H9 (cell line): Measurements from ENCODE around the gene TMEM123. TPM values are rescaled to one million over a fixed set of nuclear protein-coding genes. Genes with fewer than 3 reads are reported as not detected.

ENCODE experiments used
- DNase-seq: peaks from one replicate; pipeline ENCODE4 v3.0.0-alpha.2; 2017
- H2AFZ ChIP-seq: one replicate; pipeline ENCODE4 v1.6.1; 2013; ENCODE audit warnings: mild to moderate bottlenecking, low read length, control low read depth, moderate library complexity
- H2AK5ac ChIP-seq: 2 replicates; pipeline ENCODE4 v1.6.1; 2013; ENCODE audit warnings: low read length, control low read depth, mixed read lengths; ENCODE audit not compliant: insufficient read length
- H2BK120ac ChIP-seq: one replicate; pipeline ENCODE4 v1.6.1; 2013; ENCODE audit warnings: low read depth, mild to moderate bottlenecking, low read length, control low read depth, inconsistent platforms; ENCODE audit not compliant: poor library complexity, severe bottlenecking
- H2BK12ac ChIP-seq: 2 replicates; pipeline ENCODE4 v1.6.1; 2013; ENCODE audit warnings: low read length, control low read depth, mixed read lengths, low read depth; ENCODE audit not compliant: insufficient read length
- H2BK15ac ChIP-seq: 2 replicates; pipeline ENCODE4 v1.6.1; 2013; ENCODE audit warnings: low read depth, low read length, control low read depth
- H2BK20ac ChIP-seq: one replicate; pipeline ENCODE4 v1.6.1; 2013; ENCODE audit warnings: low read depth, mild to moderate bottlenecking, low read length, control low read depth, inconsistent platforms; ENCODE audit not compliant: poor library complexity, severe bottlenecking
- H2BK5ac ChIP-seq: 2 replicates; pipeline ENCODE4 v1.6.1; 2013; ENCODE audit warnings: low read length, control low read depth, mixed read lengths; ENCODE audit not compliant: insufficient read length
- H3K14ac ChIP-seq: 2 replicates; pipeline ENCODE4 v1.6.1; 2013; ENCODE audit warnings: low read length, control low read depth; ENCODE audit not compliant: insufficient read depth
- H3K18ac ChIP-seq: 2 replicates; pipeline ENCODE4 v1.6.1; 2013; ENCODE audit warnings: low read depth, mild to moderate bottlenecking, mixed read lengths, low read length, control low read depth; ENCODE audit not compliant: insufficient read length
- H3K23ac ChIP-seq: 2 replicates; pipeline ENCODE4 v1.6.1; 2013; ENCODE audit warnings: low read length, control low read depth, mixed read lengths, low read depth; ENCODE audit not compliant: insufficient read length
- H3K23me2 ChIP-seq: 2 replicates; pipeline ENCODE4 v1.6.1; 2013; ENCODE audit warnings: low read depth, mild to moderate bottlenecking, mixed read lengths, low read length, control low read depth; ENCODE audit not compliant: insufficient read length, poor library complexity, severe bottlenecking
- H3K27ac ChIP-seq: 2 replicates; pipeline ENCODE4 v1.5.1; 2013; ENCODE audit warnings: low read length, control low read depth, mixed read lengths, low read depth; ENCODE audit not compliant: insufficient read length
- H3K27me3 ChIP-seq: 2 replicates; pipeline ENCODE4 v1.6.1; 2013; ENCODE audit warnings: low read length, control low read depth, inconsistent platforms; ENCODE audit not compliant: insufficient read depth
- H3K4ac ChIP-seq: 2 replicates; pipeline ENCODE4 v1.6.1; 2013; ENCODE audit warnings: low read depth, mild to moderate bottlenecking, control low read depth, inconsistent platforms, low read length, moderate library complexity
- H3K4me1 ChIP-seq: 2 replicates; pipeline ENCODE4 v1.6.1; 2013; ENCODE audit warnings: low read length, control low read depth, inconsistent platforms; ENCODE audit not compliant: insufficient read depth
- H3K4me2 ChIP-seq: 2 replicates; pipeline ENCODE4 v1.6.1; 2013; ENCODE audit warnings: low read length, control low read depth, mixed read lengths; ENCODE audit not compliant: insufficient read length, insufficient read depth
- H3K56ac ChIP-seq: 2 replicates; pipeline ENCODE4 v1.6.1; 2013; ENCODE audit warnings: low read depth, mild to moderate bottlenecking, mixed read lengths, low read length, control low read depth; ENCODE audit not compliant: insufficient read length
- H3K79me1 ChIP-seq: 2 replicates; pipeline ENCODE4 v1.6.1; 2013; ENCODE audit warnings: low read depth, mild to moderate bottlenecking, moderate library complexity, low read length, control low read depth, inconsistent platforms; ENCODE audit not compliant: insufficient read depth, poor library complexity, severe bottlenecking
- H3K79me2 ChIP-seq: 2 replicates; pipeline ENCODE4 v1.6.1; 2013; ENCODE audit warnings: low read length, control low read depth, inconsistent platforms; ENCODE audit not compliant: insufficient read depth
- H3K9ac ChIP-seq: 2 replicates; pipeline ENCODE4 v1.6.1; 2013; ENCODE audit warnings: low read length, control low read depth, mixed read lengths; ENCODE audit not compliant: insufficient read length; ENCODE audit errors: extremely low read depth
- H3K9me3 ChIP-seq: one replicate; pipeline ENCODE4 v1.6.1; 2013; ENCODE audit warnings: low read depth, low read length, inconsistent platforms; ENCODE audit not compliant: control insufficient read depth
- H3T11ph ChIP-seq: one replicate; pipeline ENCODE4 v1.6.1; 2013; ENCODE audit warnings: mild to moderate bottlenecking, low read length, control low read depth, inconsistent platforms
- H4K20me1 ChIP-seq: one replicate; pipeline ENCODE4 v1.6.1; 2013; ENCODE audit not compliant: control insufficient read depth, insufficient read length, insufficient read depth
- H4K5ac ChIP-seq: 2 replicates; pipeline ENCODE4 v1.6.1; 2013; ENCODE audit warnings: low read depth, mild to moderate bottlenecking, mixed read lengths, low read length, control low read depth; ENCODE audit not compliant: insufficient read length
- H4K8ac ChIP-seq: replicated peaks from 2 replicates; pipeline ENCODE4 v1.6.1; 2013; ENCODE audit warnings: low read length, control low read depth, mixed read lengths, low read depth; ENCODE audit not compliant: insufficient read length
- H4K91ac ChIP-seq: 2 replicates; pipeline ENCODE4 v1.6.1; 2013; ENCODE audit warnings: low read depth, mild to moderate bottlenecking, moderate library complexity, mixed read lengths, low read length, control low read depth; ENCODE audit not compliant: insufficient read length
- H3K27ac Mint-ChIP-seq, 3 experiments: 2 replicates in 2 of 3; 3 replicates in 1 of 3; pipeline ENCODE4 v1.8.0; 2020 to 2021; ENCODE audit warnings: mixed read lengths in 3 of 3, mild to moderate bottlenecking in 1 of 3, moderate library complexity in 1 of 3
- H3K27me3 Mint-ChIP-seq: 2 replicates; pipeline ENCODE4 v1.8.0; 2021; ENCODE audit warnings: low read depth, mild to moderate bottlenecking, moderate library complexity, mixed read lengths
- H3K36me3 Mint-ChIP-seq, 3 experiments: 2 replicates in 2 of 3; 3 replicates in 1 of 3; pipeline ENCODE4 v1.8.0; 2020 to 2021; ENCODE audit warnings: low read depth in 3 of 3, mixed read lengths in 3 of 3; ENCODE audit not compliant: insufficient read depth in 1 of 3
- H3K4me1 Mint-ChIP-seq, 2 experiments: 2 replicates each; pipeline ENCODE4 v1.8.0; 2020; ENCODE audit warnings: mixed read lengths in 2 of 2
- H3K4me3 Mint-ChIP-seq, 2 experiments: 2 replicates in 1 of 2; 3 replicates in 1 of 2; pipeline ENCODE4 v1.8.0; 2020 to 2021; ENCODE audit warnings: mild to moderate bottlenecking in 2 of 2, mixed read lengths in 2 of 2, moderate library complexity in 1 of 2
- H3K9me3 Mint-ChIP-seq, 2 experiments: 2 replicates in 1 of 2; 3 replicates in 1 of 2; pipeline ENCODE4 v1.8.0; 2020; ENCODE audit warnings: mild to moderate bottlenecking in 2 of 2, mixed read lengths in 2 of 2, moderate library complexity in 1 of 2
- WGBS: extraction: QIAGEN DNeasy Blood & Tissue Kit; methylation state at CpG from one replicate; pipeline ENCODE4 v1.1.7; 2013; ENCODE audit warnings: missing lambda C conversion rate, low lambda C conversion rate, mixed read lengths; ENCODE audit not compliant: insufficient read length; ENCODE audit errors: extremely low coverage; 5-methylcytosine and 5-hydroxymethylcytosine counted together
- total RNA-seq: library from RNA; stranded (reverse); gene quantifications from 2 replicates; pipeline ENCODE4 v1.2.1, GENCODE V29; 2021
- TF ChIP-seq, protein P1 (sequence below): fragments of 200-600 bp; sonication (generic); conservative IDR thresholded peaks from 3 replicates; pipeline ENCODE4 v1.8.0; 2021; ENCODE audit warnings: antibody characterized with exemption, mild to moderate bottlenecking

The TMEM123 gene
- total RNA-seq, 1 experiment from 2014 or later = 76.7 TPM

DNA sequence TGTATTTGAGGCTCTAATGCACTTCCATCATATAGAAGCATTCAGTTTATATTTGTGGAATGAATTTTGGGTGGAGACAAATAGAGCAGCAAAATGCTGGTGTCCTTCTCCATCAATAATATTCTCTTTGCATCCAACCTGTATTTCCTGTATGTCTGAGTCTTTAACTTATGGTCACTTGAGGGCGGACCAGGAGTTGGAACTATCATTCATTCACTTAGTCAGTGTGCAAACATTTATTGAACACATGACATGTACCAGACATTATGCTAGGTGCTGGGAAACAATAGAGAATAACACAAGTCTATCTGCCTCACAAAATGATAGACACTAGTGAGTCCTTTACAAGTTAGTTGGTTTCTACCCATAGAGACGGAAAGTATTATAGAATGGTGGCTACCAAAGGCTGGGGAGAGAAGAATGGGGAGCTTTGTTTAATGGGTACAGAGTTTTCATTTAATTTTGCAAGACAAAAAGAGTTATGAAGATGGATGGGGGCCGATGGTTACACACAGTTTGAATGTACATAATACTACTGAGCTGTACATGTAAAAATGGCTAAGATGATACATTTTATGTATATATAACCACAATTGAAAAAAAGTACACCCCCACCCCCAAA, 4.6 kb upstream of the TMEM123 start:
- no peak overlapping the region for H3T11ph ChIP-seq
- no peak overlapping the region for H3K9ac ChIP-seq
- no peak overlapping the region for H3K4ac ChIP-seq
- H2AFZ ChIP-seq = no peak overlapping the region
- no peaks in the 10 kb centered on the region; a peak in 1 of 5 replicates for H3K9me3 Mint-ChIP-seq
- H3K4me1 ChIP-seq = peaks cover 3% of the 10 kb centered on the region
- no peak overlapping the region for H4K8ac ChIP-seq
- H3K79me1 ChIP-seq = no peaks in the 10 kb centered on the region
- H2BK5ac ChIP-seq = no peak overlapping the region
- H2BK15ac ChIP-seq = no peak overlapping the region
- H3K18ac ChIP-seq = no peak overlapping the region
- no peak overlapping the region for H3K23ac ChIP-seq
- H3K14ac ChIP-seq = no peak overlapping the region
- H3K27ac ChIP-seq = no peak overlapping the region
- no peaks in the 10 kb centered on the region for H4K20me1 ChIP-seq
- H3K4me2 ChIP-seq = no peak overlapping the region
- WGBS = no CpG with 5 or more reads among the region's 3 CpGs
- H2BK12ac ChIP-seq = no peak overlapping the region
- H4K91ac ChIP-seq = no peak overlapping the region
- no peak overlapping the region for H3K56ac ChIP-seq
- H3K4me1 Mint-ChIP-seq = peaks cover 33 to 34% of the 10 kb centered on the region in 2 experiments
- H3K9me3 ChIP-seq = no peaks in the 10 kb centered on the region
- peaks cover 57% of the 10 kb centered on the region for H3K27me3 Mint-ChIP-seq
- H3K23me2 ChIP-seq = peaks cover 11% of the 10 kb centered on the region
- no peak for DNase-seq
- H3K79me2 ChIP-seq = no peaks in the 10 kb centered on the region
- H3K27ac Mint-ChIP-seq = no peak overlapping the region
- 0 out of 2 replicates have a peak, but pooled peaks cover 3% of the 10 kb centered on the region for H3K27me3 ChIP-seq
- TF ChIP-seq, protein P1, sequence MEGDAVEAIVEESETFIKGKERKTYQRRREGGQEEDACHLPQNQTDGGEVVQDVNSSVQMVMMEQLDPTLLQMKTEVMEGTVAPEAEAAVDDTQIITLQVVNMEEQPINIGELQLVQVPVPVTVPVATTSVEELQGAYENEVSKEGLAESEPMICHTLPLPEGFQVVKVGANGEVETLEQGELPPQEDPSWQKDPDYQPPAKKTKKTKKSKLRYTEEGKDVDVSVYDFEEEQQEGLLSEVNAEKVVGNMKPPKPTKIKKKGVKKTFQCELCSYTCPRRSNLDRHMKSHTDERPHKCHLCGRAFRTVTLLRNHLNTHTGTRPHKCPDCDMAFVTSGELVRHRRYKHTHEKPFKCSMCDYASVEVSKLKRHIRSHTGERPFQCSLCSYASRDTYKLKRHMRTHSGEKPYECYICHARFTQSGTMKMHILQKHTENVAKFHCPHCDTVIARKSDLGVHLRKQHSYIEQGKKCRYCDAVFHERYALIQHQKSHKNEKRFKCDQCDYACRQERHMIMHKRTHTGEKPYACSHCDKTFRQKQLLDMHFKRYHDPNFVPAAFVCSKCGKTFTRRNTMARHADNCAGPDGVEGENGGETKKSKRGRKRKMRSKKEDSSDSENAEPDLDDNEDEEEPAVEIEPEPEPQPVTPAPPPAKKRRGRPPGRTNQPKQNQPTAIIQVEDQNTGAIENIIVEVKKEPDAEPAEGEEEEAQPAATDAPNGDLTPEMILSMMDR = no peak
- H3K36me3 Mint-ChIP-seq = no peaks in the 10 kb centered on the region; a peak in 1 of 7 replicates
- H3K4me3 Mint-ChIP-seq = no peak overlapping the region
- H4K5ac ChIP-seq = no peak overlapping the region
- no peak overlapping the region for H2BK120ac ChIP-seq
- no peak overlapping the region for H2BK20ac ChIP-seq
- H2AK5ac ChIP-seq = no peak overlapping the region
